ENCODE data around the gene KLF13.
"Not testable (repeated sequence)": the region's sequence is repeated elsewhere in the genome, so short reads cannot be mapped to it uniquely, and the experiment has no call there.

KLF13 gene

GRCh38 chr15:31350771-31351170 is 24.1 kb downstream of the KLF13 start:
- no peaks in the 10 kb centered on the region for H3K27me3 Mint-ChIP-seq
- peak overlapping the region; percentile 97 for H3K27ac Mint-ChIP-seq
- H3K9me3 Mint-ChIP-seq (ENCODE audit: low read depth): no peaks in the 10 kb centered on the region
- peaks cover 2% of the 10 kb centered on the region for H3K36me3 Mint-ChIP-seq
- peaks cover 97% of the 10 kb centered on the region for H3K4me1 Mint-ChIP-seq (ENCODE audit: low read depth)
- peak overlapping the region; percentile 72 for H3K4me3 Mint-ChIP-seq

GRCh38 chr15:31352339-31352751 is 25.7 kb downstream of the KLF13 start:
- peak overlapping the region; percentile 78 for H3K4me3 Mint-ChIP-seq
- no peaks in the 10 kb centered on the region for H3K9me3 Mint-ChIP-seq (ENCODE audit: low read depth)
- peaks cover 98% of the 10 kb centered on the region for H3K4me1 Mint-ChIP-seq (ENCODE audit: low read depth)
- no peaks in the 10 kb centered on the region for H3K27me3 Mint-ChIP-seq
- peak overlapping the region; percentile 97 for H3K27ac Mint-ChIP-seq
- peaks cover 5% of the 10 kb centered on the region for H3K36me3 Mint-ChIP-seq

GRCh38 chr15:31352911-31353811 is 26.5 kb downstream of the KLF13 start:
- Mint-ChIP-seq H3K27me3 (no peaks in the 10 kb centered on the region), H3K4me1 (ENCODE audit: low read depth) (peaks cover 96% of the 10 kb centered on the region)

GRCh38 chr15:31353931-31354330 is 27.3 kb downstream of the KLF13 start:
- Mint-ChIP-seq H3K9me3 (ENCODE audit: low read depth) (no peaks in the 10 kb centered on the region), H3K4me3 (peak overlapping the region; percentile 78), H3K27ac (peak overlapping the region; percentile 97), H3K36me3 (peaks cover 5% of the 10 kb centered on the region), H3K4me1 (ENCODE audit: low read depth) (peaks cover 96% of the 10 kb centered on the region), H3K27me3 (no peaks in the 10 kb centered on the region)

More at GRCh38 chr15:31352911-31353811, 26.5 kb downstream of the KLF13 start:
- Mint-ChIP-seq H3K4me3 (peak overlapping the region; percentile 78), H3K9me3 (ENCODE audit: low read depth) (no peaks in the 10 kb centered on the region), H3K36me3 (peaks cover 5% of the 10 kb centered on the region), H3K27ac (peak overlapping the region; percentile 97)

- H3K27me3 Mint-ChIP-seq; H3K9me3 Mint-ChIP-seq (ENCODE audit: low read depth); H3K36me3 Mint-ChIP-seq: not testable (repeated sequence)
- peak overlapping the region; percentile 97 for H3K27ac Mint-ChIP-seq
- peaks cover 96% of the 10 kb centered on the region for H3K4me1 Mint-ChIP-seq (ENCODE audit: low read depth)
- H3K4me3 Mint-ChIP-seq: peak overlapping the region; percentile 86
These were observed 29.5 kb downstream of the KLF13 start for GRCh38 chr15:31356097-31356496.

- H3K27me3 Mint-ChIP-seq: no peaks in the 10 kb centered on the region
- peak overlapping the region; percentile 86 for H3K4me3 Mint-ChIP-seq
- H3K27ac Mint-ChIP-seq: peak overlapping the region; percentile 97
- no peaks in the 10 kb centered on the region for H3K9me3 Mint-ChIP-seq (ENCODE audit: low read depth)
- peaks cover 6% of the 10 kb centered on the region for H3K36me3 Mint-ChIP-seq
- peaks cover 96% of the 10 kb centered on the region for H3K4me1 Mint-ChIP-seq (ENCODE audit: low read depth)
These were observed 30.5 kb downstream of the KLF13 start for GRCh38 chr15:31357148-31357547.

GRCh38 chr15:31358163-31358562 is 31.5 kb downstream of the KLF13 start:
- H3K36me3 Mint-ChIP-seq: peaks cover 6% of the 10 kb centered on the region
- peak overlapping the region; percentile 97 for H3K27ac Mint-ChIP-seq
- H3K4me3 Mint-ChIP-seq: peak overlapping the region; percentile 86

GRCh38 chr15:31358957-31359701 is 32.5 kb downstream of the KLF13 start:
- H3K27me3 Mint-ChIP-seq: no peaks in the 10 kb centered on the region
- H3K9me3 Mint-ChIP-seq (ENCODE audit: low read depth): no peaks in the 10 kb centered on the region
- peaks cover 6% of the 10 kb centered on the region for H3K36me3 Mint-ChIP-seq
- peak overlapping the region; percentile 97 for H3K27ac Mint-ChIP-seq
- H3K4me1 Mint-ChIP-seq (ENCODE audit: low read depth): peaks cover 97% of the 10 kb centered on the region
- H3K4me3 Mint-ChIP-seq: peak overlapping the region; percentile 86

More at GRCh38 chr15:31358163-31358562, 31.5 kb downstream of the KLF13 start:
- Mint-ChIP-seq H3K4me1 (ENCODE audit: low read depth) (peaks cover 96% of the 10 kb centered on the region), H3K27me3 (no peaks in the 10 kb centered on the region), H3K9me3 (ENCODE audit: low read depth) (no peaks in the 10 kb centered on the region)

DNA sequence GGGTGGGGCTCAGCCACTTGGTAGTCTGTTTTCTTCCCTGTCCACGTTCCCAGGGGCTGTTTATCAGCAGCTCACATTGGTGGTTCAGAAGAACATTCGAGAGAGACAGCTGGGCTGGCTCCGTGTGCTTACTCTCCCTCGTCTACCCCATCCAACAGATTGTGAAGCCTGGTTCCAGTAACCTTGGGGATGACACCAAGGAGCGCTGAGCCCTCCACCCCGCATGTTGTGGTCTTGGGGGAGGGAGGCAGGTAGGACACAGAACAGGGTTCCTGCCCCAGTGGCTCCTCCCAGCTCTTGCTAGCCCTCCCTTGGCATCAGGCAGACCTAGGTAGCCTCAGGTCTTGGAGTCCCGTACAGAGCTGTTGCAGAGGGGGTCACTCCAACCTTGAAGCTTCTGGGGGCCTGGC is 33.1 kb downstream of the KLF13 start:
- no peaks in the 10 kb centered on the region for H3K27me3 Mint-ChIP-seq

DNA sequence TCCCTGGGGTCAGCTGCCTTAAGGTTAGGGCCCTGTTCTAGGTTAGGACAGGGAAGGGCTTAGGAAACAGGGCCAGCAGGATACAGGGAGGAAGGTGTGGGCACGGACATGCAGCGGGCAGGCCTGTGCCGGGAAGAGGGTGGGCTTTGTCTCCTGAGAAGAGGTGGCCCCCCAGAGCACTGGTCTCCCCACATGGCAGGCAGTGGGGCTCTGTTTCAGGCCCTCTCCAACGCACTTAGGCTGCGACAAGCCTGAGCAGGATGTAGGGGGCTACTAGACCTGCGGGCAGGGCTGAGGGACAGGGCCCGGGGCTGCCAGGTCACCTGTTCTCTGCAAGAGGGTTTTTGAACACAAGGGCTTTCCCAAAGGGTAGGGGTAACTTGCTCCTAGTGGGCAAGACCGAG is 33.5 kb downstream of the KLF13 start:
- H3K36me3 Mint-ChIP-seq: peaks cover 6% of the 10 kb centered on the region
- H3K9me3 Mint-ChIP-seq (ENCODE audit: low read depth): no peaks in the 10 kb centered on the region
- H3K27me3 Mint-ChIP-seq: no peaks in the 10 kb centered on the region
- peaks cover 97% of the 10 kb centered on the region for H3K4me1 Mint-ChIP-seq (ENCODE audit: low read depth)
- peak overlapping the region; percentile 86 for H3K4me3 Mint-ChIP-seq
- H3K27ac Mint-ChIP-seq: peak overlapping the region; percentile 97

More for the DNA sequence above, 33.1 kb downstream of the KLF13 start:
- Mint-ChIP-seq H3K36me3 (peaks cover 6% of the 10 kb centered on the region), H3K27ac (peak overlapping the region; percentile 97), H3K4me1 (ENCODE audit: low read depth) (peaks cover 97% of the 10 kb centered on the region), H3K9me3 (ENCODE audit: low read depth) (no peaks in the 10 kb centered on the region), H3K4me3 (peak overlapping the region; percentile 86)

- H3K9me3 Mint-ChIP-seq (ENCODE audit: low read depth): no peaks in the 10 kb centered on the region
- H3K27ac Mint-ChIP-seq: peak overlapping the region; percentile 97
- peak overlapping the region; percentile 86 for H3K4me3 Mint-ChIP-seq
- H3K4me1 Mint-ChIP-seq (ENCODE audit: low read depth): peaks cover 96% of the 10 kb centered on the region
- no peaks in the 10 kb centered on the region for H3K27me3 Mint-ChIP-seq
- peaks cover 4% of the 10 kb centered on the region for H3K36me3 Mint-ChIP-seq
These were observed 34.5 kb downstream of the KLF13 start for GRCh38 chr15:31360843-31361763.

DNA sequence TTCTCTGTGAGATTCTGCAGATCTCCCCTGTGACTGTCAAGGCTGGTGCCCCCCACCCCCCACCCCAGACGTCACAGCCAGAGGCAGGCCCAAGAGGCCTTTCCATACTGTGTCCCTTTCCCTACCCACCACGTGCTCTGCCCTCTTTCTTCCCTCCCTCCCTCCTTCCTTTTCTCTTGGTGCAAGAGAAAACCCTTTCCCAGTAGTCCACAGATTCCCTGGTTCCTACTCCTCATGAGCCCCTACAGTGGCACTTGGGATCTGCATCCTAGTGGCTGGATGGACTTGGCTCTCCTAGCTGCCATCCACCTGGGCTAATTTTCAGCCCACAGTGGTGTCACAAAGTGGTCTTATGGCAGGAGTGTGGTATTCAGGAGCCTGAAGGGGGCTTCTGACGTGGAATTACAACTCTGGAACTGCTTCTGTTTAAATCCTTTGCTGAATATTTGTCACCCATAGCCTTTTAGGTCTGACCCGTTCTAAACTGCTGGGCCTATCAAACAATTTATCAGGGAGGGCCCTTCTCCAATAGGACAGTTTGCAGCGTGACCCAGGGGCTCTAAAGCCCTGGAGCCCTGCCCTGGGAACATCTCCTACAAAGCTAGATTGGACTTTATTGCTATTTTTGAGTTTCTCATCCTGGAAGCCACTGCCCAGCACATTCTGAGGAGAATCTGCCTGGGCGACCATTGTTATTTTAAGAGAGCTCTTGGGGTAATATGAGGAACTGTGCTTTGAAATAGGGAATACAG is 35.3 kb downstream of the KLF13 start:
- H3K27me3 Mint-ChIP-seq: no peaks in the 10 kb centered on the region
- H3K4me3 Mint-ChIP-seq: peak overlapping the region; percentile 86
- no peaks in the 10 kb centered on the region for H3K9me3 Mint-ChIP-seq (ENCODE audit: low read depth)
- H3K36me3 Mint-ChIP-seq: peaks cover 2% of the 10 kb centered on the region
- peaks cover 96% of the 10 kb centered on the region for H3K4me1 Mint-ChIP-seq (ENCODE audit: low read depth)
- H3K27ac Mint-ChIP-seq: peak overlapping the region; percentile 97

GRCh38 chr15:31362886-31363285 is 36.3 kb downstream of the KLF13 start:
- Mint-ChIP-seq H3K9me3 (ENCODE audit: low read depth) (no peaks in the 10 kb centered on the region), H3K4me3 (peak overlapping the region; percentile 86), H3K4me1 (ENCODE audit: low read depth) (peaks cover 98% of the 10 kb centered on the region), H3K36me3 (peaks cover 2% of the 10 kb centered on the region), H3K27ac (peak overlapping the region; percentile 97), H3K27me3 (no peaks in the 10 kb centered on the region)
